ENCODE data around the gene NUDT4. TPM values are rescaled to one million over a fixed set of nuclear protein-coding genes. Genes with fewer than 3 reads are reported as not detected.
"Not testable (repeated sequence)": the region's sequence is repeated elsewhere in the genome, so short reads cannot be mapped to it uniquely, and the experiment has no call there.

Gene NUDT4
- total RNA-seq, 1 donor from 2014 or later: 410 TPM

- ATAC-seq (ENCODE audit: poor library complexity) (peak; percentile 10), DNase-seq (no peak)
- intact Hi-C loops (cut with DNase I): no loop called here
These were observed 10.1 kb downstream of the NUDT4 start for GRCh38 chr12:93387780-93388179.

GRCh38 chr12:93390031-93390430 lies 12.3 kb downstream of the NUDT4 start:
- intact Hi-C loops (cut with DNase I): no loop called here
- ATAC-seq (ENCODE audit: poor library complexity) (no peak), DNase-seq (no peak)

GRCh38 chr12:93390549-93391297 lies 13.0 kb downstream of the NUDT4 start:
- DNase-seq (no peak), ATAC-seq (ENCODE audit: poor library complexity) (peak; percentile 54)

GRCh38 chr12:93393425-93393824 lies 15.7 kb downstream of the NUDT4 start:
- DNase-seq (no peak), ATAC-seq (ENCODE audit: poor library complexity) (no peak)
- intact Hi-C loops (cut with DNase I): no loop called here

More at GRCh38 chr12:93390549-93391297, 13.0 kb downstream of the NUDT4 start:
- intact Hi-C loops (cut with DNase I): no loop called here

- no peak for ATAC-seq (ENCODE audit: poor library complexity)
- intact Hi-C loops (cut with DNase I): loop anchor here (5.0 kb wide), 1 partner anchor 410 kb away; no protein-coding TSS in a partner anchor
These were observed 19.7 kb downstream of the NUDT4 start for GRCh38 chr12:93397412-93397811.

GRCh38 chr12:93399183-93399863 lies 21.6 kb downstream of the NUDT4 start:
- ATAC-seq (ENCODE audit: poor library complexity): peak; percentile 78
- DNase-seq: not testable (repeated sequence)
- intact Hi-C loops (cut with DNase I): loop anchor here (5.0 kb wide), 1 partner anchor 412 kb away; no protein-coding TSS in a partner anchor

More at GRCh38 chr12:93397412-93397811, 19.7 kb downstream of the NUDT4 start:
- no peak for DNase-seq

GRCh38 chr12:93402333-93403311 lies 24.9 kb downstream of the NUDT4 start:
- intact Hi-C loops (cut with DNase I): no loop called here
- ATAC-seq (ENCODE audit: poor library complexity) (no peak), DNase-seq (no peak)

GRCh38 chr12:93403988-93404803 lies 26.5 kb downstream of the NUDT4 start:
- intact Hi-C loops (cut with DNase I): no loop called here
- ATAC-seq (ENCODE audit: poor library complexity) (peak; percentile 32), DNase-seq (no peak)

- peak; percentile 21 for ATAC-seq (ENCODE audit: poor library complexity)
- intact Hi-C loops (cut with DNase I): no loop called here
- DNase-seq: no peak
These were observed 27.5 kb downstream of the NUDT4 start for GRCh38 chr12:93404961-93405849.

- no peak for DNase-seq
- intact Hi-C loops (cut with DNase I): no loop called here
- peak; percentile 3 for ATAC-seq (ENCODE audit: poor library complexity)
These were observed 29.6 kb downstream of the NUDT4 start for GRCh38 chr12:93407054-93407962.

GRCh38 chr12:93407963-93408283 lies 30.2 kb downstream of the NUDT4 start:
- intact Hi-C loops (cut with DNase I): no loop called here
- DNase-seq: no peak
- ATAC-seq (ENCODE audit: poor library complexity): no peak

GRCh38 chr12:93408813-93409212 lies 31.1 kb downstream of the NUDT4 start:
- intact Hi-C loops (cut with DNase I): no loop called here
- DNase-seq (no peak), ATAC-seq (ENCODE audit: poor library complexity) (no peak)

- ATAC-seq (ENCODE audit: poor library complexity); DNase-seq; intact Hi-C loops (cut with DNase I): not testable (repeated sequence)
These were observed 31.8 kb downstream of the NUDT4 start for GRCh38 chr12:93409343-93410187.

GRCh38 chr12:93411060-93411459 lies 33.3 kb downstream of the NUDT4 start:
- not testable (repeated sequence) for ATAC-seq (ENCODE audit: poor library complexity); DNase-seq

GRCh38 chr12:93412396-93412795 lies 34.7 kb downstream of the NUDT4 start:
- DNase-seq; intact Hi-C loops (cut with DNase I); ATAC-seq (ENCODE audit: poor library complexity): not testable (repeated sequence)

More at GRCh38 chr12:93411060-93411459, 33.3 kb downstream of the NUDT4 start:
- intact Hi-C loops (cut with DNase I): not testable (repeated sequence)

Measured in Right ventricle myocardium superior (tissue), 1 donor.